Posterior cingulate gyrus (tissue), 11 donors: ENCODE measurements around the gene PRR35.

ENCODE experiments used
- DNase-seq, 10 donors: peaks; one replicate each; pipeline versions ENCODE4 v3.0.0 to v3.0.0-alpha.2; 2020 to 2021; ENCODE audit warnings: mixed read lengths in 3 of 10
- intact Hi-C: fragments of 100-400 bp; cut with DNase I; formaldehyde crosslinking; loops from one replicate; pipeline ENCODE4 v1.15.1; 2023

Gene PRR35

DNA sequence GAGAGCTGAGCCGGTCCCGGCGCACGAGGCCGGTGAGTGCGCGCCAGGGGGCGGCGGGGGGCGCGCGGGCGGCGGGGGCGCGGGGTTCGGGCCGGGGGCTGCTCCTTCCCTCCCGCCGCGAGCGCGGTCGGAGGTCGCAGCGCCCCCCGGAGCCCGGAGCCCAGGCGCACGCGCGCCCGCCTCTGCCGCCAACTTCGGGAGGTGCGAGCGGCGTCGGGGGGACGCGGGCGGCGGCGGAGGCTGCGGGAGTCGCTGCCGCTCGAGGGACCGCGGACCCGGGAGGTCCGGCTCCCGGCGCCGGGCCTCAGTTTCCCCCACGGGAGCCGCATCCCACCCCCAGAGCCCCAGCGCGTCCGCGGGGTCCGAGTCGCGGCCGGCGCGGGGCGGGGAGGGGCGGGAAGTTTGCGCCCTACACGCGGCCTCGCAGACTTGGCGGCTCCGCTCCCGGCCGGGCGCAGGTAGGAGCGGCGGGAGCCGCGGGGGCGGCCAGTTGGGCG, at the start of gene PRR35:
Gene PRR35, plus strand, starts transcription at position 191 of the 497 bp plus-strand sequence. CDS start 2,901 bp downstream, outside the sequence.
- DNase-seq: no peak
- intact Hi-C loops: no loop called here

DNA sequence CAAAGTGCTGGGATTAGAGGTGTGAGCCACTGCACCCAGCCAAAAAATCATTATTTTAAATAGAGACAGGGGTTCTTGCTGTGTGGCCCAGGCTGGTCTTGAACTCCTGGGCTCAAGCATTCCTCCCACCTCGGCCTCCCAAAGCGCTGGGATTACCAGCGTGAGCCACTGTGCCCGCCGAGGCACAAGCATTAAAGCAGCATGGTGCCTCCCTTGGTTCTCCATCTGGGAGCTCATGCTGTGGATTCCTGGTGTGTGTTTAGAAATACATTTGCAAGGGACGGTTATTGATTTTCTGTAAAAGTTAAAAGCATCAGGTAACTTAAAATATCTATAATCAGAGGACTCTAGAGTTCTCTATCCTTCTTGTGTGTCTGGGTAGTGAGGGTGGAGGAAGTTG, 47.4 kb upstream of the PRR35 start:
- intact Hi-C loops: no loop called here
- no peak for DNase-seq

DNA sequence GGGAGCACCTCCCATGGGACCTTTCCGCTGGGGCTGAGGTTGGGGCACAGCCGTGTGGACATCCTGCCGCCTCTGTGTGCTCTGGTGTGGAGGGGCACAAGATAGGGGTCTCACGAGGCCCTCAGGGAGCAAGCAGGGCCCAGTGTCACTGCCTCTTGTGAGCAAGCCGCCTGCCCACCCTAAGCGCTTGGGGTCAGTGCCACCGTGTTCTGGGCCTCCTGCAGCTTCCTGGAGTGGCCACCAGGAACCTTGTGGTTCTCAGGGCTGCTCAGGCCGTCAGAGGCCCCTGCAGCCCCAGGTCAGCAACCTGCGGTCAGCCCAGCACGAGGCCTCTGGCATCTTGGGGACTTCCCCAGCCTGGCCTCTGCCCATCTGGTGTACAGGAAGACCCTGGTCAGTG, 46.2 kb upstream of the PRR35 start:
- intact Hi-C loops: no loop called here
- no peak for DNase-seq

DNA sequence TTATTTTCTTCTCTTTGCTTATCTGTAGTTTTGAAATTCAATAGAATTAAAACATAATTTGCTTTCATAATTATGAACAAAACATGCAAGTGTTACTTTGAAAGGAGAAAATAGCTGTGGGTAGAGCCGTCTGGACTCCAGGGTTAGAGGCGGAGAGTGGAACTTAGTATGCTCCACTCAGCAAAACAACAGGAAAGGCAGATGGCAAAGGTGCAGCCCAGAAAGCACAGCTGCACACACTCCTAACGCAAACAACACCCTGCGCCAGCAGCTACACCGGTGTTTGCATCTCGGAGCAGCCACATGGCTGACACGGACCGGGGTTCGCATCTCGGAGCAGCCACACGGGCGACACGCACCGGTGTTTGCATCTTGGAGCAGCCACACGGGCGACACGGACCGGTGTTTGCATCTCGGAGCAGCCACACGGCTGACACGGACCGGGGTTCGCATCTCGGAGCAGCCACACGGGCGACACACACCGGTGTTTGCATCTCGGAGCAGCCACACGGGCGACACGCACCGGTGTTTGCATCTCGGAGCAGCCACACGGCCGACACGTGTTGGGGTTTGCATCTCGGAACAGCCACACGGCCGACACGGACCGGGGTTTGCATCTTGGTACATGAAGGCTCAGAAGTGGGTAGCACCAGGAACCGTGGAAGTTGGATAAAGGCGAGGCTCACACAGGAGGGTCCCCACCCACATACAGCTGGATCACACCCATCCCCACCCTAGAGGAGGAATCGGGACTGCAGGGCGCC, 44.8 kb upstream of the PRR35 start:
- intact Hi-C loops: no loop called here
- no peak for DNase-seq

DNA sequence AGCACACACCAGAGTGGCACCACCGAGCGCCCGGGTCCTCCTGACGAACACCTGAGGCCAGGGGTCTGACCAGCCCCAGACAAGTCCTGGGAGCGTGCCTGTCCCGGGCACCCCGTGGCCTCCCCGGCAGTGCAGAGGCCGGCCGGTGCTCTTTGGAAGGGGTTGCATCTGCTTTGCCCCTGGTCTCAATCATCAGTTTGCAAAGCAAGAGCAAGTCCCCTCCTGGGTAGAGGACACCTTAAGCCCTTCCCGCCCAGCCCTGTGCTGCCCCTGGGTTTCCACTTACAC, 44.3 kb upstream of the PRR35 start:
- DNase-seq: no peak
- intact Hi-C loops: no loop called here

DNA sequence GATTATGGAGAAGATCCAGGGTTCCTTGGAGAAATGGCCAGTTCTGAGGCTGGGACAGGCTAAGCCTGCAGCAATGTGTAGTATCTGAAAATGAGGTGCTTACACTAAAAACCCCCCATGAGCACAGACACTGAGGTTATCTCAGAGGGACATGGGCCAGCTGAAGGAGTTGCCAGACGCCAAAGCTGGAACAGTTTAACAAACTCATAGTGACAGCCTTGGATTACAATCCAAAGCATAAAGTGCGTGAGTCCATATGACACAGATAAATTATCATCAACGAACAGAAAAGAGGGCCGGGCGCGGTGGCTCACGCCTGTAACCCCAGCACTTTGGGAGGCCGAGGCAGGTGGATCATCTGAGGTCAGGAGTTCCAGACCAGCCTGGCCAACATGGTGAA, 43.9 kb upstream of the PRR35 start:
- intact Hi-C loops: no loop called here

DNA sequence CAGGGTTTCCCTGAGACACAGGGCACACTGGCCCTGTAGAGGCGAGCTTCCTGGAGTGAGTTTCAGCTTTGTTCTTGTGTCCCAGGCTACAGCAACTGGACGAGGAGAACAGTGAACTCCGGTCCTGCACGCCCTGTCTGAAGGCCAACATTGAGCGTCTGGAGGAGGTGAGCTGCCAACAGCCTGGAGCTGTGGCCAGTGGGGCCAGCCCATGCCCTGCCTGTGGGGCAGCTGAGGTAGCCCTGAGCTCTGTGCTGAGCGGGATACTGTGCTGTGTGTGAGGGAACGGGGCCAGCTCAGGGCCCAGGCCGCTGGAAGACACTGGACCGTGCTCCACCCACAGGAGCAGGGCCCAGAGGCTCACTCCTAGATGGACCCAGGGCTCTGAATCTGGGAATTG, 41.3 kb upstream of the PRR35 start:
- intact Hi-C loops: no loop called here
- no peak for DNase-seq

More for the DNA sequence above, 43.9 kb upstream of the PRR35 start:
- DNase-seq: no peak

DNA sequence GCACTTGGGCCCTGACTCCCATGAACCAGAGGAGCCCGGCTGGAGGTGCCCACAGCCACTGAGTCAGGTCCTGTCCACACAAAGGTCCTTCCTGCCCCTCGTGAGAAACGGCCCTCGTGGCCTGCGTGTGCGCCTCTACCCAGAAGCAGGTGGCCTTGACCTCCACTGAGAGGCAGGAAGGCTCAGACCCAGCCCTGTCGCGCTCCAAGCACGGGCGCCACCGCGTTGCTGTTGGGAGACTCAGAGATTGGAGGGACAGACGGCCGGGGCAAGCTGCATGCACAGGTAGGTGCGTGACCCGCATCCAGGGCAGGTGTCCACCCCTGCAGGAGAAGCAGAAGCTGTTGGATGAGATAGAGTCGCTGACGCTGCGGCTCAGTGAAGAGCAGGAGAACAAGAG, 40.8 kb upstream of the PRR35 start:
- intact Hi-C loops: no loop called here
- DNase-seq: no peak

DNA sequence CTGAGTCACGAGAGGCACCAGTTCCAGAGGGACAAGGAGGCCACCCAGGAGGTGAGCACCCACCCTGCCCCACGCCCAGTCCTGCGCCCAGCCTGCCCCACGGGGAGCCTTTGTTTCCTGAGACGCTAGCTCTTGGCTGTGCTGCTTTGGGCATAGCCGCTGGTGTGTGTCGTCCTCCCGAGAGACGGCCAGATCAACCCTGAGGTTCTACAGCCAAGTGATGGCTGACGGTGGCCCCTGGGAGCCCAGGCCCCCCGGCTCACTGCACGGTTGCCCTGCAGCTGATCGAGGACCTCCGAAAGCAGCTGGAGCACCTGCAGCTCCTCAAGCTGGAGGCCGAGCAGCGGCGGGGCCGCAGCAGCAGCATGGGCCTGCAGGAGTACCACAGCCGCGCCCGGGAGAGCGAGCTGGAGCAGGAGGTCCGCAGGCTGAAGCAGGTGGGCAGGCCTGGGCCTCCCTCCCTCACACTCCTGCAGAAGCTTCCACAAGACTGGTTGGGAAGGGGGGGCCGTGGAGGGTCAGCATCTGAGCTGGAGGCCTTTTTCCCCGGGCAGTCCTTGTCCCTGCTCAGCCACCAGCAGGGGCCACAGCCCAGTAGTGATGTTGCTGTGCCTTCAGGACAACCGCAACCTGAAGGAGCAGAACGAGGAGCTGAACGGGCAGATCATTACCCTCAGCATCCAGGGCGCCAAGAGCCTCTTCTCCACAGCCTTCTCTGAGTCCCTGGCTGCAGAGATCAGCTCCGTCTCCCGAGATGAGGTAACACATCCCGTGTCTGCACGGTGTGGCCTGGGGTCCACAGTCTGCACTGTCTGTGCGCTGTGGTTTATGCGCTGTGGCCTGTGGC, 40.1 kb upstream of the PRR35 start:
- intact Hi-C loops: loop anchor here (10.0 kb wide), 1 partner anchor 65 kb away; no protein-coding TSS in a partner anchor
- DNase-seq: no peak

DNA sequence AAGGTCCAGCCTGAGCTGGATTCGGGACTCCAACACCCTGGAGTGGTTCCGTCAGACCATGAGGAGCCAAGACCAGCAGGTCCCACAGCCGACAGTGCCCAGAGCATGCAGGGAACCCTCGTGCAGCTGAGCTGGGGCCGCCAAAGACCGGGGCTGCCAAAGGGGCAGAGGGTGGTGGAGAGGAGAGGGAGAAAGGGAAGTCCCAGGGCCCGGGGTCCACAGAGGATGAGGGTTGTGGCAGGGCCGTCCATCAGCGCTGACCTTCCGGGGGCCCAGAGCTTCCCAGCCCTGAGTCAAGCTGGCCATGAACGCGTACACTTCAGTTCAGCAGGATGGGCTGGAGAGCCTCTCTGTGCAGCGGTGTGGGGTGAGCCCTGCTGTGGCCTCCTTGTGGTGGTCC, 39.3 kb upstream of the PRR35 start:
- intact Hi-C loops: loop anchor here (10.0 kb wide), 1 partner anchor 64 kb away; no protein-coding TSS in a partner anchor

DNA sequence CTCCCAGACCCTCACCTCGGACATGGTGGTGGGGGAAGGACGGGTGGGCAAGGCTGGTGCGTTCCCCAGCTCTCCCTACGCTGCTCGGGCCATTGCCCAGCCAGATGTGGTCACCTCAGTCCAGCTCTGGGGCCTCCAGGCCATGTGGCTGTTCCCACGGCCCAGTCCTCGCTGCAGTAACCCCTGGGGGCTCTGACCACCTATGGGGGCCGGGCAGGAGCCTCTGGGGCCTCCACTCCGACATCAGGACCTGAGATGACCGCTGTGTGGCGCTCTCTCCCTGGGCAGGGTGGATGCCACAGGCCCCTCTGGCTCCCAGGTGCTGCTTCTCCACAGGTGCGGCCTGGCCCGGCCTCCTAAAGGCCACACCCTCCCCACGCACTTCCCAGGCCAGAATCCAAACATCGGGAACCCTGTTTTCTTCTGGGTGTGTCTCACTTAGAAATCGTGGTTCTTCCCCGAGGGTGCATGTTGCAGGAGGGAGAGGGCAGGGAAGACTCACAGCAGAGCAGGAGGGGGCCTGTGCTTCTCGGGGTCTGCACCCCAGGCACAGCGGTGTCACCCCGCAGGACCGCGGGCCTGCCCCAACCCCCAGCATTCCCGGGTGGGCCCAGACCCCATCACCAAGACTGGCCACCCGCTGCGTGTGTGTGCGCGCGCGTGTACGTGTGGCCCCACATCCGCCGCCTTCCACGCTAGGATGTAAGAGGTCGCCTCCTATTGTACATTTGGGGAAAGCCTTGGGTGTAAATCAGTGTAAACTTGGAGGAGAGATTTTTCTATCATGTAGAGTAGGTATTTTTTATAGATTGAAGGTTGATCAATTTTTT, 38.6 kb upstream of the PRR35 start:
- intact Hi-C loops: loop anchor here (10.0 kb wide), 1 partner anchor 63 kb away; no protein-coding TSS in a partner anchor
- no peak for DNase-seq

More for the DNA sequence above, 39.3 kb upstream of the PRR35 start:
- no peak for DNase-seq

DNA sequence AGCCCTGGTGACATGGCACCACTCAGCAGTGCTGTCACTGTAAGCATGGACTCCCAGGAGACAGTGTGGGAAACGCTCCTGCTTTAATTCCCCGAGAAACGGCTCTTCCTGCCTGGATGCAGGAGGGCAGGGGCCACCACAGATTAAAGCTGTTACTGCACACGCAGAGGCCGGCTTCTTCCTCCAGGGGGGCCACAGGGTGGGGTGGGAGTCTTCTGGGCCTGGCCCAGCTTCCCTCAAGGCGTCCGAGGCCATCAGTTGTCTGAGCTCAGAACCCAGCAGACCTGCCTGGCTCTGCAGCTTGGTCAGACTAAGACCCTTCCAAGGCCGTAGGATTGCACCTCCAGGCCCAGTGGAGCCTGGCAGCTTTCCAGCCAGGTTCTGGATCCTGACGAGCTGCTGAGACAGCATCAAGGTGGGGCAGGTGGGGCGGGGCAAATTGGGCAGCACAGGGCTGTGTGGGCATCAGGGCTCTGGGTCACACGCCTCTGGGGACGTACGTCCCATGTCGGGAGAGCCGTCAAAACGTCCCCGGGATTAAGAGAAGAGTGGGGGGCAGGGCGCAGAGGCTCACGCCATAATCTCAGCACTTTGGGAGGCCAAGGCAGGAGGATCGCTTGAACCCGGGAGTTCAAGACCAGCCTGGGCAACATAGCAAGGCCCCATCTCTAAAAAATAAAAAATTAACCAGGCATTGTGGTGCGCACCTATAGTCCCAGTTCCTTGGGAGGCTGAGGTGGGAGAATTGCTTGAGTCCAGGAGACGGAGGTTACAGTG, 37.7 kb upstream of the PRR35 start:
- no peak for DNase-seq

DNA sequence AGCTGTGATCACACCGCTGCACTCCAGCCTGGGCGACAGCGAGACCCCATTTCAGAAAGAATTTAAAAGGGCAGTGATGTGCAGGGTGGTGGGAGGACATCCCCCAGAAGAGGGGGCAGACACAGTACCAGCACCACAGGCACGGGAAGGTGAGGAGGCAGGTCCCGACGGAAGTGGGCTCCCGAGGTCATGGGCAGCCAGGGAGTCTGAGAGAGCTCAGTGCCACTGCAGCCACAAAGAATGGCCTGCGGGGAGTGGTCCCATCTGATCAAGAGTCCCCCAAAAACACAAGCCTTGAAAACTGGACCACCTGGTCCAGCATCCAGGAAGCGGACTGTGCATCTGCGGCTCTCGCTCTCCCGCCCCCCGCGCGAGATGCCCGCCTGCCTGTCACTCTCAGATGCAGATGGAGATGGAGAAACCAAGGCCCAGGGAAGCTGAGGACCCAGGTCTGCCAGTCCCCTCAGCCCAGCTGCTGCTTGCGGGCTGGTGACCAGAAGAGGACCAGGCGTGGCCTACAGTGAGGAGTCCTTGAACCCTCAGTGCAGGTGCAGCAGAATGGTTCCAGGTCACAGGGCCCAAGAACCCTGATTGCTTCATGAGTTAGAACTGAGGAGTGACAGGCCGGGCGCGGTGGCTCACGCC, 37.0 kb upstream of the PRR35 start:
- intact Hi-C loops: loop anchor here (10.0 kb wide), 1 partner anchor 62 kb away; no protein-coding TSS in a partner anchor
- DNase-seq: no peak

More for the DNA sequence above, 37.7 kb upstream of the PRR35 start:
- intact Hi-C loops: loop anchor here (10.0 kb wide), 1 partner anchor 62 kb away; no protein-coding TSS in a partner anchor

DNA sequence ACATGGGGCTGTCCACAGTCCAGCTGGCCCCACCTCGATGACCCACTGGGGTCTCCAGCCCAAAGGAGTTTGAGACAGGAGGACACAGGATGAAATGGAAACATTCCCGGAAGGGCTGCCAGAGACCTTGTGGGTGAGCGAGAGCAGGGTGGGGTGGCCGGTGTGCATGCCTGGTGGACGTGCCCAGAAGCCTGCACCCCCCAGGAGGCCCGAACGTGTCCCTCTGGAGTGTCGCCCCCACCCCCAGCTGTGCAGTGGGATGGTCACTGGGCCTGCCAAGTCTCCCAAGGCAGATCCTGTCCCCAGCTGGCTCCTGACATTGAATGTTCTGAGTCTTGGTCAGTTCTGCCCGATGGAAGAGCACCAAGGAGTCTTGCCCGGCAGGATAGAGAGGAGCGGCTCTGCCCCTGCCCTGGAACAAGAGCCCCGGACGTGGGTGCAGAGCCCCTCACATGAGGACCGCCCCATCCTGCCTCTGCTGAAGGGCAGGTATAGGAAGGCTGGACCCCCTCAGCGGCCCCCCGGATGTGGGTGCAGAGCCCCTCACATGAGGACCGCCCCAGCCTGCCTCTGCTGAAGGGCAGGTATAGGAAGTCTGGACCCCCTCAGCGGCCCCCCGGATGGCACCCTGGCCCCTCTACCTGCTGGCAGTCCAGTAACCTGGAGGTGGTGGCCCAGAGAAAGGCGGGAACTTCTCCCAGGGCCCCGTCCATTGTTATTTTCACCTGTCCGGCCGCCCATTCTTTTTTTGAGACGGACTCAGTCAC, 35.7 kb upstream of the PRR35 start:
- DNase-seq: no peak
- intact Hi-C loops: loop anchor here (10.0 kb wide), 1 partner anchor 60 kb away; no protein-coding TSS in a partner anchor

DNA sequence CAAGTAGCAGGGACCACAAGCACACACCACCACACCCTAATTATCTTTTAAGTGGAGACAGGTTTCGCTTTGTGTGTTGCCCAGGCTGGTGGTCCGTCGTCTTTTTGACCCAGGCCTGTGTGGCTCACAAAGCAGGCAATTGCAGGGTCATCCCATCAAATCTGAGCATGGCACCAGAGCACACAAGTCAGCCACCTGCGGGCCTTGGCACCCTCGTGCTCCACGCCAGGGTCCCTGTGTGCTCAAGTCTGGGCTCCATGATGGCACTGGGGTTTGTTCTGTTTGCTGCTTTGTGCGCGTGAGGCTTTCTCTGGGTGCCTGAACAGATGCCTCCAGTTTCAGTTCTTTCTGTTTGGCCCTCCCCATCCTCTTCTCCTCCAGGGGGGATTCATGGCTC, 35.1 kb upstream of the PRR35 start:
- DNase-seq: no peak
- intact Hi-C loops: loop anchor here (10.0 kb wide), 1 partner anchor 60 kb away; no protein-coding TSS in a partner anchor

DNA sequence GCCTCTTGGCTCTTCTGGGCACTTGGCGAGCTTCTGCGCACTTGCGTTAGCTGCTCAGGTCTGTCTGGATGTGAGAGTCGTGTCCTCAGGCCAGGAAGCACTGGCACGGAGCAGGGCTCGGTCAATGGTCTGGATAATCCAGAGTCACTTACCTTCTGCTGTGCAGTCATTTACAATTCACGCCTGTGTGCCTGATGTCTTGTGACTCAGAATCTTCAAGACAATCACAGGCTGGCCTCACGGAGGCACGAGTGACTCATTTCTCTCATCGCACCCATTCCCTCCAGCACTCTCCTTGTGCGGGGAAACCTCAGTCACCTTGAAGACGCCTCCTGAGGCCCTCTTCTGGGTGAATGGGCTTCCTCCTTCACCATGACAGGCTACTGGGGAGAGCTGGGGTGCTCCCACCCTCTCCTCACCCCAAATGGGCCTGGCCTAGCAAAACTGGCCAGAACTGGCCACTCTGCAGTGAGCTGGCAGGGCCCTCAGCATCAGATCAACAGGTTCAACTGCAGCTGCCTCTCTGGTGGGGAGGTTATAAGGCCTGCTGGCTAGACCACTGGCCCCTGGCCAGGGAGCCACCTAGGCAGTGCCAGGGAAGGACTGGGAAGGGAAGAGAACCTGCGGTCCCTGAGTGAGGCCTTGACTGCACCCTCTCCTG, 34.5 kb upstream of the PRR35 start:
- peak in 3 of 10 donors; percentile 16 to 56 (median 37) for DNase-seq
- intact Hi-C loops: loop anchor here (10.0 kb wide), 1 partner anchor 59 kb away; no protein-coding TSS in a partner anchor

DNA sequence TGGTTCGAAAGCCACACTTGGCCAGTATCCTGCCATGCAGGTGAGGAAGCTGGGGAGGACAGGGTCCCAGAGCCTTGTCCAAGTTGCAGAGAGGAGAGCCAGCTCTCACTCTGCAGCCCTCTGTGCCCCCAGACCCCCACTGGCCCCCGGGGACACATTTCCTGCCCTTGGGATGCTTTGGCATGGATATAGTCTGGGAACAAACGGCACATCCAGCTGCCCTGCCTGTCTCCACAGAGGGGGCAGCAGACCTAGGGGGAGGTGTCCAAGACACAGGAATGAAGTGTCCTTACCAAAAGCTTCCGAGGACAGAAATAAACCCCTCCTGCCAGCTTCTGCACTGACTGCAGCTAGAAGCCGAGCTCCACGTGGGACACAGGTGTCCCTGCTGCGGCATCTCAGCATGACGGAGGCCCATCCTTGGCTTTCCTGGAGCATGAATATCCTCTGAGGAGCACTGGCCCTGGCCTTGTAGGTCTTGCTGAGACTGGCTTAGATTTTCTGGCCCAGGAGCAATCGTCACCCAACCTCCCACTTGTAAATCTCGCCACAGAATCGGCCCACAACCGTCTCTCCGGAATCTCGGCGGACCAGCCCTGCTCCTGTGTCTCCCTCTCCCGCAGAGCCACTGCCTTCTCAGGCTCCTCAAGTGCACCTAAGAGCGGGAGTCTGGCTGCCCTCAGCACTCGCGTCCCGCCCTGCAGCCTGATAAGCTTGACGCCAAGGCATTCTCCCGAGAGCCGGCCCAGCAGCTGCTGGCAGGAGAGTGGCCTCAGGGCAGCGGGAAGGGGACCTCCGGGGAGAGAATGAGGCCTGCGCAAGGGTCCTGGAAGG, 33.8 kb upstream of the PRR35 start:
- DNase-seq: peak in 1 of 10 donors; percentile 19
- intact Hi-C loops: loop anchor here (10.0 kb wide), 1 partner anchor 58 kb away; no protein-coding TSS in a partner anchor
